Epithelial cell of alveolus of lung (primary cell): ENCODE results near the gene RAB1A. TPM values are rescaled to one million over a fixed set of nuclear protein-coding genes. Genes with fewer than 3 reads are reported as not detected.

Experiments
- total RNA-seq: library from RNA; depleted of rRNA; stranded (reverse); fragments of >200 nt; gene quantifications from 2 replicates; pipeline ENCODE4 v1.2.1, GENCODE V29; 2015

The RAB1A gene
- total RNA-seq: 92.2 and 95.6 TPM in 2 replicates

DNA sequence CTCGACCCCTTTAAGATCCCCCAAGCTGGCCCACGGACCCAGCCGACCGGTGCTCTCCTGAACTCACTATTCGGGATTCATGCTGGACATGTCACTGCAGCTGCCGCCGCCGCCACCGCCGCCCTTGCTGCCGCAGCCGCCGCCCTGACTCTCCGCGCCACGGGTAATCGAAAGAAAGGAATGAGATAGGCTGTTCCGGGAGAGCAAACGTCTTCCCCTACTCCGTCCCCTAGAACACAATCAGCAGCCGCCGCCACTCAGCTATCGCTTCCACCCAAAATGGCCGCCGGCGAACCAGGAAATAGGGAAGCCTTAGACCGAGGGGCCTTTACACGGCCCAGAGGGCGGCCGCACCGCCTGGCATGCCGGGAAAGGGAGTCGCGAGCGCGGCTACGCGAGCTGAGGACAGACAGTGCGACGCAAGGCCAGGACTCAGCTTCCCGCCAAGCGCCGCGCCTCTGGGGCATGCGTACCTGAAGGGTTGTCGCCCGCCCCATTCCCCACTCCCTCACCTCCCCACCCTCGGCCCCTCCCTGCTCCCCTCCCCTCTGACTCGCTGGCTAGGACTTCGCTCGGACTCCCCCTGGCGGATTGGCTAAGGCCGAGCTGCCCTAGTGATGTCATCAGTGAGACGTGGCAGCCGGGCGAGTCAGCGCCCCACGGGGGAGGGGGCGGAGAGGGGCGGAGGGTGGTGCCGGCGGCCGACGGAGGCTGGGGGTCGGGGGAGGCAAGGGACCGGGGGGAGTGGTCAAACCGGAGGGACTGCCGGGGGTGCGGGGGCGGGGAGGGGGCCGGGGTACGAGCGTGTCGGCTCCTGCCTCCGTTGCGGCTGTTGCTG lies at the start of gene RAB1A:
Gene RAB1A, minus strand, starts transcription at position 281 of the 838 bp plus-strand sequence. Its CDS starts 191 bp downstream, at position 90.

GRCh38 chr2:65056215-65057053 lies 73.5 kb downstream of the RAB1A start, which contains the start of gene CEP68:
CEP68 (plus strand) TSS chr2:65056416; CDS start chr2:65069445, 13,029 bp downstream.

Other genes with a start within 250 kb of the RAB1A start
- gene SLC1A4, start 140.7 kb downstream of the RAB1A start, total RNA-seq: 2.5 and 21.2 TPM in 2 replicates
- 5.2 and 9.1 TPM in 2 replicates for gene CEP68, start 73.7 kb downstream of the RAB1A start, total RNA-seq
- 97.6 and 132 TPM in 2 replicates for gene ACTR2, start 97.7 kb upstream of the RAB1A start, total RNA-seq